ENCODE results near the gene PCSK6. TPM values are rescaled to one million over a fixed set of nuclear protein-coding genes. Genes with fewer than 3 reads are reported as not detected.

PCSK6 gene
- total RNA-seq, 2 donors from 2014 or later = 29.9 to 39.5 TPM

DNA sequence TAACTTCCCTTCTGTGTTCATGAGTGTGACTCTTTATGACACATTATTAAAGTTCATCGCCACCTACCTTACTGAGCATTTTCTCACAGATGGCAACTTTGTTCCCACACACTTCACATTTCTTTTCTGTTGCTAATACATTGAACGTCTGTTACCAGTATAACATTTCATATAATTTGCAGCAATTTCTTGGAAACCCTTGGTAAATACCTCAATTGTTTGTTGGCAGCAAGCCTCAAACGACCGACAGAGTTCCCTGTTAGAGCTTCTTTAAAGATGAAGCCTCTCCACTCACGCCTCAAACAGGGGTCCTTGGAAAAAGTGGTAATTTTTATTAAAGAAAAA, 234.5 kb downstream of the PCSK6 start:
- TF ChIP-seq, protein P1, sequence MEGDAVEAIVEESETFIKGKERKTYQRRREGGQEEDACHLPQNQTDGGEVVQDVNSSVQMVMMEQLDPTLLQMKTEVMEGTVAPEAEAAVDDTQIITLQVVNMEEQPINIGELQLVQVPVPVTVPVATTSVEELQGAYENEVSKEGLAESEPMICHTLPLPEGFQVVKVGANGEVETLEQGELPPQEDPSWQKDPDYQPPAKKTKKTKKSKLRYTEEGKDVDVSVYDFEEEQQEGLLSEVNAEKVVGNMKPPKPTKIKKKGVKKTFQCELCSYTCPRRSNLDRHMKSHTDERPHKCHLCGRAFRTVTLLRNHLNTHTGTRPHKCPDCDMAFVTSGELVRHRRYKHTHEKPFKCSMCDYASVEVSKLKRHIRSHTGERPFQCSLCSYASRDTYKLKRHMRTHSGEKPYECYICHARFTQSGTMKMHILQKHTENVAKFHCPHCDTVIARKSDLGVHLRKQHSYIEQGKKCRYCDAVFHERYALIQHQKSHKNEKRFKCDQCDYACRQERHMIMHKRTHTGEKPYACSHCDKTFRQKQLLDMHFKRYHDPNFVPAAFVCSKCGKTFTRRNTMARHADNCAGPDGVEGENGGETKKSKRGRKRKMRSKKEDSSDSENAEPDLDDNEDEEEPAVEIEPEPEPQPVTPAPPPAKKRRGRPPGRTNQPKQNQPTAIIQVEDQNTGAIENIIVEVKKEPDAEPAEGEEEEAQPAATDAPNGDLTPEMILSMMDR (IDR thresholded peaks at IDR 0.05) = no peak
- DNase-seq = no peak
- intact Hi-C loops (cut with DNase I) = no loop called here
- Histone ChIP-seq H3K9me3 (no peaks in the 10 kb centered on the region), H3K27me3 (no peaks in the 10 kb centered on the region), H3K27ac (no peak overlapping the region), H3K9ac (ENCODE audit: low read depth in 2 of 2, low read length in 2 of 2) (no peak overlapping the region), H3K4me3 (no peak overlapping the region), H3K4me1 (peaks cover 12% of the 10 kb centered on the region), H3K36me3 (no peaks in the 10 kb centered on the region)

DNA sequence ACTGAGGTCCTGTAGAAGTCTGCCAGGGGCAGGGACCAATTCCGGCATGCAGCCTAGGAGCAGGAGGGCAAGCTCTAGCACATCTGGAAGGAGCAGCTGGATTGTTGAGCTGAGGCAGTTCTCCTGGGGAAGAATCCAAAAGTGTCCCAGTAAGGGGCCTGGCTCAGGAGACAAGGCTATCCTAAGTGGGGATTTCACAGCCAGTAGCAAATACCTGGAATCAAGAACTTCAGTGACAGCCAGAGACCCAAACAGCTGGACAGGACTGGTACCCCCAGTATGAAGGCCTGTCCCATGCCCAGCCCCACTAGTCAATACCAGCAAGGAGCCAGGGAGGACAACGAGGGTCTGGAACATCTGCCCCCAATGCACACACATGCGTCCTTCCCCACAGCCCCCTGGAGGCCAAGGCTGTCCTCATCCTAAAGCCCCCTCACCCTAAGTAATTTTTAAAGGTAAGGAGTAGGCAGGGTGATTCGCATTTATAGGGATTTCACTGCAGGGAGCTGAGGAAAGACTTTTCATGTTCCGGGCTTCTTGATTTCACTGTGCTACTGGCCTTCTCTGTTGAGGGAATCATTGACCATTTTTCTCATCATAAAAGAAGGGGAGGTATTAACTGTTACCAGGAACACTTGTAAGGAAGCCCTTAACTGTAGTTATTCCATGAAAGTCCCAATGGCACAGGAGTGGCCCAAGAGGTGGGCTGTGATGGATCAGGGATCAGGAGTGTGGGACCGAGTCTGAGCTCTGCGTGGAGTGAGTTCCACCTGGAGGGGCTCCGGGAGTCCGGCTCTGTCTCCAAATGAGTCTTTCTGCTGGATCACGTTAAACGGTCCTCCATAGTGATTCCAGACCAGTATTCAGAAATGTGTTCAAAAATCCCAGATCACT, 235.1 kb downstream of the PCSK6 start:
- no peaks in the 10 kb centered on the region for H3K36me3 ChIP-seq
- peaks cover 18% of the 10 kb centered on the region for H3K4me1 ChIP-seq
- intact Hi-C loops (cut with DNase I) = no loop called here
- no peak overlapping the region for H3K27ac ChIP-seq
- TF ChIP-seq, protein P1 (IDR thresholded peaks at IDR 0.05) = no peak
- no peak for DNase-seq
- no peaks in the 10 kb centered on the region for H3K27me3 ChIP-seq
- H3K4me3 ChIP-seq = no peak overlapping the region
- H3K9ac ChIP-seq (ENCODE audit: low read depth in 2 of 2, low read length in 2 of 2) = no peak overlapping the region
- H3K9me3 ChIP-seq = no peaks in the 10 kb centered on the region

Other genes with a start within 250 kb of the PCSK6 start
- gene CHSY1, start 237.7 kb downstream of the PCSK6 start, total RNA-seq = 10 to 100 TPM; 12.3 to 13.7 TPM
- gene SELENOS, start 212.2 kb downstream of the PCSK6 start, total RNA-seq = 100 to 1,000 TPM in 1 of 2 donors, 10 to 100 TPM in 1; 85.8 to 121 TPM
- gene SNRPA1, start 194.5 kb downstream of the PCSK6 start, total RNA-seq = 10 to 100 TPM; 52.6 to 82.7 TPM
- 10 to 100 TPM; 33.7 to 42.7 TPM for gene TM2D3, start 162.7 kb upstream of the PCSK6 start, total RNA-seq
- gene TARS3, start 234.8 kb upstream of the PCSK6 start, total RNA-seq = 1 to 10 TPM; 8.7 to 8.8 TPM